GM06990 (cell line): ENCODE results near the gene SYNC.

Experiments
- DNase-seq: peaks from one replicate; pipeline ENCODE4 v3.0.0-alpha.2; 2011; ENCODE audit not compliant: insufficient read length; ENCODE audit errors: extremely low read depth
- H3K27me3 ChIP-seq: replicated peaks from 2 replicates; pipeline ENCODE4 v1.6.0; 2011; ENCODE audit warnings: low read length; ENCODE audit not compliant: control insufficient read depth, insufficient read depth
- H3K36me3 ChIP-seq: 2 replicates; pipeline ENCODE4 v1.5.1; 2011; ENCODE audit warnings: low read length; ENCODE audit not compliant: control insufficient read depth, insufficient read depth
- H3K4me3 ChIP-seq: replicated peaks from 2 replicates; pipeline ENCODE4 v1.5.1; 2011; ENCODE audit warnings: low read depth, mild to moderate bottlenecking, control low read depth, low read length
- TF ChIP-seq, protein P1 (sequence below): IDR thresholded peaks from 2 replicates; pipeline ENCODE4 v1.5.1; 2011; ENCODE audit warnings: low read length, control low read depth, mild to moderate bottlenecking, inconsistent platforms; ENCODE audit not compliant: insufficient read depth, poor library complexity, severe bottlenecking

SYNC gene

DNA sequence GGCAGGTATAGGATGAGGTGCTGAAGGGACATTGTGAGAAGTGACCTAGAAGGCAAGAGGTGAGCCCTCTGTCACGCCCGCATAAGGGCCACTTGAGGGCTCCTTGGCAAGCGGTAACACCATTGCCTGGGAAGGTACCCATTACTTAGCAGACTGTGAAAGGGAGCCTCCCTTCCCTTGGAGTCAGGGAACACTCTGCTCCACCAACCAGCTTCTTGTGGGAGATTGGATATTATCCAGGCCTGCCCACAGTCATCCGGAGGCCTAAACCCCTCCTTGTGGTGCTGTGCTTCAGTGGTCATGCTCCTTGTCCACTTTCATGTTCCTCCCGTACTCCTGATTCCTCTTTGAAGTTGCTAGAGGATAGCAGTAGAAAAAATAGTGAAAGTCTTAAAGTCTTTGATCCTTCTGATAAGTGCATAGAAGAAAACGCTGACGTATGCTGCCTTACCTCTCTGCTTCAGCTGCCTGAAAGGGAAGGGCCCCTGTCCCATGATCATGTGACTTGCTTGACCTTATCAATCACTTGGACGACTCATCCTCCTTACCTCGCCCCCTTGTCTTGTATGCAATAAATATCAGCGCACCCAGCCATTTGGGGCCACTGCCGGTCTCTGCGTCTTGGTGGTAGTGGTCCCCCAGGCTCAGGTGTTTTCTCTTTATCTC, 35.5 kb downstream of the SYNC start:
- peaks cover 17% of the 10 kb centered on the region for H3K36me3 ChIP-seq
- no peak overlapping the region for H3K4me3 ChIP-seq
- DNase-seq = no peak
- TF ChIP-seq, protein P1, sequence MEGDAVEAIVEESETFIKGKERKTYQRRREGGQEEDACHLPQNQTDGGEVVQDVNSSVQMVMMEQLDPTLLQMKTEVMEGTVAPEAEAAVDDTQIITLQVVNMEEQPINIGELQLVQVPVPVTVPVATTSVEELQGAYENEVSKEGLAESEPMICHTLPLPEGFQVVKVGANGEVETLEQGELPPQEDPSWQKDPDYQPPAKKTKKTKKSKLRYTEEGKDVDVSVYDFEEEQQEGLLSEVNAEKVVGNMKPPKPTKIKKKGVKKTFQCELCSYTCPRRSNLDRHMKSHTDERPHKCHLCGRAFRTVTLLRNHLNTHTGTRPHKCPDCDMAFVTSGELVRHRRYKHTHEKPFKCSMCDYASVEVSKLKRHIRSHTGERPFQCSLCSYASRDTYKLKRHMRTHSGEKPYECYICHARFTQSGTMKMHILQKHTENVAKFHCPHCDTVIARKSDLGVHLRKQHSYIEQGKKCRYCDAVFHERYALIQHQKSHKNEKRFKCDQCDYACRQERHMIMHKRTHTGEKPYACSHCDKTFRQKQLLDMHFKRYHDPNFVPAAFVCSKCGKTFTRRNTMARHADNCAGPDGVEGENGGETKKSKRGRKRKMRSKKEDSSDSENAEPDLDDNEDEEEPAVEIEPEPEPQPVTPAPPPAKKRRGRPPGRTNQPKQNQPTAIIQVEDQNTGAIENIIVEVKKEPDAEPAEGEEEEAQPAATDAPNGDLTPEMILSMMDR = no peak
- H3K27me3 ChIP-seq = no peaks in the 10 kb centered on the region

DNA sequence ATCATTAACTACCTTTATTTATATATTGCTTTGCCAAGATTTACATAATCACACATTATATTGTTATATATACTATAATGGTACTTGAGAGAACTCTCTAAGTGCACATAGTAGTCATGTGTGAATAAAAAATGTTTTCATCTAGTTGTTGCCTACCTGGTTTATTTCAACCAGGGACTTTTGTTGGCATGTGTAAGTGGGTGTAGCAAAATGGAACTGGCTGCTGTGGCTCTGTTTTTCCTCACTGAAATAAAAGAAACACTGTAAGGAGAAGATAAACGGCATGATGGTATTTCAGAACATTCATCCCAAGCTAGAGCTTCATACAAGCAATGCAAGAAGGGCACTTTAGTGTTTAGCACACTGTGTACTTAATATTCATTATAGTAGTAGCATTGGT, 36.7 kb downstream of the SYNC start:
- peaks cover 12% of the 10 kb centered on the region for H3K36me3 ChIP-seq

DNA sequence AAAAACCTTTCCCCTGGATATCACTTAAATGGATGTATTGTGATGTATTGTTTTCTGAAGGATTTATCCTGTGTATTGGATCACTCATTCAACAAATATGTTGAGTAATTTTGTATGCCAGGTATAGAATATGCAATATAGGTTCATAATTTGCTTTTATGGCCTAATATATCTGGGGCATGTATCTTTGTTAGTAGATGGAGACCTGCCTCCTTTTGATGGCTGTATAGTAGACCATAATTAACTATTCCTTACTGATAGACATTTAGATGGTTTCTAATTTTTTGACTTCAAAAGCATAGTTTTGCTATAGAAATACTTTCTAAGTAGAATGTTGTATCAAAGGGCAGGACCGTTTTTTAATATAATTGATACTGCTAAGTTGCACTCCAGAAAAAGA, 43.0 kb downstream of the SYNC start:
- no peak for DNase-seq
- TF ChIP-seq, protein P1 = no peak
- Histone ChIP-seq H3K4me3 (no peak overlapping the region), H3K36me3 (peaks cover 6% of the 10 kb centered on the region), H3K27me3 (no peaks in the 10 kb centered on the region)

More for the DNA sequence above, 36.7 kb downstream of the SYNC start:
- TF ChIP-seq, protein P1 = no peak
- Histone ChIP-seq H3K27me3 (no peaks in the 10 kb centered on the region), H3K4me3 (no peak overlapping the region)
- no peak for DNase-seq

DNA sequence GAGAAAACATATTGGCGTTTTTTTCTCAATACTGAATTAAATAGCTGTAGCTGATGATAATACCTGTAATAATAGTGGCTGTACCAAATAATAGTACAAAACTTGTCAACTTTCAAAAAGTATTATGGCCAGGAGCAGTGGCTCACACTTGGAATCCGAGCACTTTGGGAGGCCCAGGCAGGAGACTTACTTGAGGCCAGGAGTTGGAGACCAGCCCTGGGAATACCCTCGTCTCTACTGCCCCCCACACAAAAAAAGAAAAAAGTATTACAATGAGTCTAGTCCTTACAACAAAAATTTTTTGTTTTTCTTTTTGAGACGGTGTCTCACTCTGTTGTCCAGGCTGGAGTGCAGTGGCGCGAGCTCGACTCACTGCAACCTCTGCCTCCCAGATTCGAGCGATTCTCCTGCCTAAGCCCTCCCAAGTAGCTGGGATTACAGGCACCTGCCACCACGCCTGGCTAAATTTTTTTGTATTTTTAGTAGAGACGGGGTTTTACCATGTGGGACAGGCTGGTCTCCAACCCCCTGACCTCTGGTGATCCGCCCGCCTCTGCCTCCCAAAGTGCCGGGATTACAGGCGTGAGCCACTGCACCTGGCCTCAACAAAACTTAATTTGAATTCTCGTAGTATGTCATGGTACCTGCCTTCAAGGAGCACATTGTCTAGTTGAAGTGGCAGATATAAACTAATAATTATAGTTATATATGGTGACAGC, 50.2 kb downstream of the SYNC start:
- DNase-seq = no peak
- TF ChIP-seq, protein P1 = no peak
- H3K4me3 ChIP-seq = peak overlapping the region; percentile 87
- no peaks in the 10 kb centered on the region for H3K27me3 ChIP-seq
- peaks cover 6% of the 10 kb centered on the region for H3K36me3 ChIP-seq

DNA sequence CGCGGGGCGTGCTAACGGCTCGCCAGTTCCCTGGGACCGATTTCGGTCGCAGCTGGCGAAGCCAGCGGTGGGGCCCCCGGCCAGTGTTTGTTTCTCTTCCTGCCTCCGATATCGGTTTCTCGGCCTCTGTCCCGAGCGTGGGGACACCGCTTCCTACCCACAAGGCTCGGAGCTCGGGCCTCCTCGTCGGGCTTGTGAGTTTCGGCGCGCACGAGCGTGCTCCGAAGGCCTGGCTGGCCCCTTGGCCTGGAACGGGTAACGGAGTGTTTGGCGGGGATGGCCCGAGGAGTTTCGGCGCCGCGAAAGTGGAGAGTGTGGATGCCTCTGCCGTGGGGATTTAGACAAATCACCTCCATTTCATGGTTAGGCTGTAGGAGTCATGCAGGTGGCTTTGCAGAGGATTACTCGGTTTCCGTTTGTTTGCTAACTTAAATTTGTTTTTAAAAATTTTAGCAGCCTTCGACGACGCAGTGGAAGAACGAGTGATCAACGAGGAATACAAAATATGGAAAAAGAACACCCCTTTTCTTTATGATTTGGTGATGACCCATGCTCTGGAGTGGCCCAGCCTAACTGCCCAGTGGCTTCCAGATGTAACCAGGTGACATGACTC, 51.0 kb downstream of the SYNC start:
- H3K4me3 ChIP-seq = peak overlapping the region; percentile 87
- DNase-seq = no peak
- no peaks in the 10 kb centered on the region for H3K27me3 ChIP-seq
- H3K36me3 ChIP-seq = peaks cover 4% of the 10 kb centered on the region
- TF ChIP-seq, protein P1 = no peak
